HG02970 (cell line): ENCODE data around the gene OGFOD3.
"Not testable (repeated sequence)": the region's sequence is repeated elsewhere in the genome, so short reads cannot be mapped to it uniquely, and the experiment has no call there.

Experiments
- ATAC-seq: cut with Tn5 transposase; IDR thresholded peaks from one replicate; pipeline ENCODE4 v1.9.1; 2021; ENCODE audit warnings: mild to moderate bottlenecking, moderate library complexity, moderate number of reproducible peaks; ENCODE audit not compliant: unreplicated experiment, low FRiP score

OGFOD3 gene

GRCh38 chr17:82390860-82391435 lies 27.4 kb downstream of the OGFOD3 start:
- ATAC-seq = no peak

GRCh38 chr17:82390015-82390859 lies 28.1 kb downstream of the OGFOD3 start:
- no peak for ATAC-seq

- ATAC-seq = no peak
Measured at GRCh38 chr17:82389379-82389778, 29.0 kb downstream of the OGFOD3 start.

GRCh38 chr17:82388922-82389283 lies 29.5 kb downstream of the OGFOD3 start:
- no peak for ATAC-seq

- no peak for ATAC-seq
Measured at GRCh38 chr17:82388223-82388921, 30.0 kb downstream of the OGFOD3 start.

- no peak for ATAC-seq
Measured at GRCh38 chr17:82387705-82388106, 30.7 kb downstream of the OGFOD3 start.

- no peak for ATAC-seq
Measured at GRCh38 chr17:82386881-82387704, 31.3 kb downstream of the OGFOD3 start.

- ATAC-seq = no peak
Measured at GRCh38 chr17:82386255-82386831, 32.0 kb downstream of the OGFOD3 start.

GRCh38 chr17:82385559-82386254 lies 32.7 kb downstream of the OGFOD3 start:
- ATAC-seq = no peak

GRCh38 chr17:82384730-82385481 lies 33.5 kb downstream of the OGFOD3 start:
- no peak for ATAC-seq

- ATAC-seq = no peak
Measured at GRCh38 chr17:82384051-82384729, 34.2 kb downstream of the OGFOD3 start.

GRCh38 chr17:82383411-82383810 lies 35.0 kb downstream of the OGFOD3 start:
- ATAC-seq = no peak

GRCh38 chr17:82382933-82383255 lies 35.5 kb downstream of the OGFOD3 start:
- no peak for ATAC-seq

GRCh38 chr17:82382220-82382932 lies 36.0 kb downstream of the OGFOD3 start:
- not testable (repeated sequence) for ATAC-seq

- ATAC-seq = not testable (repeated sequence)
Measured at GRCh38 chr17:82381703-82382009, 36.7 kb downstream of the OGFOD3 start.

- ATAC-seq = no peak
Measured at GRCh38 chr17:82380860-82381702, 37.3 kb downstream of the OGFOD3 start.

- no peak for ATAC-seq
Measured at GRCh38 chr17:82378741-82379021, 39.7 kb downstream of the OGFOD3 start.
